B cell (primary cell): ENCODE measurements around the gene ZSCAN10. TPM values are rescaled to one million over a fixed set of nuclear protein-coding genes. Genes with fewer than 3 reads are reported as not detected.
"Not testable (repeated sequence)": the region's sequence is repeated elsewhere in the genome, so short reads cannot be mapped to it uniquely, and the experiment has no call there.

Experiments
- ATAC-seq: fragments of 200-7000 bp; cut with Tn5 transposase; one replicate; pipeline ENCODE4 v1.10.0; 2021; ENCODE audit warnings: low read depth, mild to moderate bottlenecking, moderate number of reproducible peaks, moderate library complexity
- CTCF ChIA-PET: fragments of 350-600 bp; sonication (Branson Sonifier 250); formaldehyde crosslinking; loops from one replicate; lab custom pipeline; 2021; ENCODE audit warnings: antibody characterized with exemption, inconsistent platforms; lab: Charles Lee
- POLR2A ChIA-PET: fragments of 350-600 bp; sonication (Branson Sonifier 250); formaldehyde crosslinking; loops from one replicate; lab custom pipeline; 2021; ENCODE audit warnings: antibody characterized with exemption; lab: Charles Lee
- DNase-seq: peaks from one replicate; pipeline ENCODE4 v3.0.0; 2013
- H2AFZ ChIP-seq: 2 replicates; pipeline ENCODE4 v1.6.1; 2012; ENCODE audit warnings: mild to moderate bottlenecking, low read depth, low read length; ENCODE audit not compliant: insufficient read depth, poor library complexity, severe bottlenecking
- H3K27ac ChIP-seq, 2 donors: 1 replicate in 1 of 2; 2 replicates in 1 of 2; pipeline ENCODE4 v1.5.1; 2012 to 2013; ENCODE audit warnings: low read length in 2 of 2, mild to moderate bottlenecking in 2 of 2, moderate library complexity in 1 of 2
- H3K27me3 ChIP-seq, 4 experiments: fragments of 200-600 bp in 1 of 4; sonication (generic) in 1 of 4; replicated peaks in 1 of 4; 1 replicate in 2 of 4; 2 replicates in 2 of 4; pipeline versions ENCODE4 v1.6.1 to v1.7.0; 2013 to 2016; ENCODE audit warnings: low read length in 3 of 4, mild to moderate bottlenecking in 2 of 4, mixed read lengths in 1 of 4, moderate library complexity in 1 of 4; ENCODE audit not compliant: insufficient read depth in 4 of 4, control insufficient read depth in 3 of 4; ENCODE audit errors: control extremely low read depth in 1 of 4
- H3K36me3 ChIP-seq, 2 experiments: replicated peaks in 1 of 2; 1 replicate in 1 of 2; 2 replicates in 1 of 2; pipeline versions ENCODE4 v1.6.1 to v1.7.1; 2013; ENCODE audit warnings: low read length in 1 of 2; ENCODE audit not compliant: insufficient read depth in 2 of 2, control insufficient read depth in 1 of 2; ENCODE audit errors: control extremely low read depth in 1 of 2, extremely low read depth in 1 of 2
- H3K4me1 ChIP-seq, 2 donors: fragments of 200-600 bp in 1 of 2; sonication (generic) in 1 of 2; 1 replicate in 1 of 2; 2 replicates in 1 of 2; pipeline versions ENCODE4 v1.5.1 to v1.6.1; 2013 to 2017; ENCODE audit warnings: low read length in 2 of 2; ENCODE audit not compliant: control insufficient read depth in 2 of 2, insufficient read depth in 2 of 2
- H3K4me2 ChIP-seq: replicated peaks from 2 replicates; pipeline ENCODE3; 2012; ENCODE audit warnings: mild to moderate bottlenecking, low read depth, low read length; ENCODE audit not compliant: poor library complexity, severe bottlenecking
- H3K4me3 ChIP-seq, 5 experiments: fragments of 200-600 bp in 1 of 5; sonication (generic) in 1 of 5; 1 replicate in 3 of 5; 2 replicates in 2 of 5; pipeline versions ENCODE4 v1.5.1 to v1.7.0; 2011 to 2016; ENCODE audit warnings: low read length in 4 of 5, mild to moderate bottlenecking in 4 of 5, low read depth in 2 of 5, control low read depth in 1 of 5, moderate library complexity in 1 of 5; ENCODE audit not compliant: insufficient read depth in 1 of 5; ENCODE audit errors: control extremely low read depth in 1 of 5, extremely low read depth in 1 of 5
- H3K79me2 ChIP-seq: fragments of 200-600 bp; sonication (generic); one replicate; pipeline ENCODE4 v1.6.0; 2016; ENCODE audit warnings: low read length; ENCODE audit not compliant: control insufficient read depth, insufficient read depth
- H3K9ac ChIP-seq: fragments of 200-600 bp; sonication (generic); 2 replicates; pipeline ENCODE4 v1.6.1; 2017; ENCODE audit warnings: mild to moderate bottlenecking, low read length, moderate library complexity
- H3K9me3 ChIP-seq, 3 donors: one replicate each; pipeline versions ENCODE4 v1.6.1 to v1.7.1; 2013; ENCODE audit warnings: low read length in 2 of 3; ENCODE audit not compliant: control insufficient read depth in 2 of 3, insufficient read depth in 1 of 3; ENCODE audit errors: control extremely low read depth in 1 of 3
- H4K20me1 ChIP-seq: 2 replicates; pipeline ENCODE4 v1.6.0; 2012; ENCODE audit warnings: mild to moderate bottlenecking, low read length; ENCODE audit not compliant: insufficient read depth, control insufficient read depth, poor library complexity, severe bottlenecking
- H3K27ac Mint-ChIP-seq: one replicate; pipeline ENCODE4 v1.8.0; 2021; ENCODE audit warnings: mixed read lengths
- H3K27me3 Mint-ChIP-seq: one replicate; pipeline ENCODE4 v1.8.0; 2021; ENCODE audit warnings: mixed read lengths
- H3K4me1 Mint-ChIP-seq: one replicate; pipeline ENCODE4 v1.8.0; 2021; ENCODE audit warnings: mixed read lengths
- H3K4me3 Mint-ChIP-seq: one replicate; pipeline ENCODE4 v1.8.0; 2021; ENCODE audit warnings: mixed read lengths
- H3K9me3 Mint-ChIP-seq: one replicate; pipeline ENCODE4 v1.8.0; 2022; ENCODE audit warnings: mixed read lengths; ENCODE audit not compliant: insufficient read depth
- CTCF ChIP-seq: fragments of 200-600 bp; IDR thresholded peaks from one replicate; pipeline ENCODE4 v1.8.0; 2022; ENCODE audit warnings: antibody characterized with exemption, mild to moderate bottlenecking
- EZH2 ChIP-seq: IDR thresholded peaks from 2 replicates; pipeline ENCODE4 v1.6.1; 2012; ENCODE audit warnings: borderline replicate concordance, low read depth, mild to moderate bottlenecking, moderate library complexity, low read length; ENCODE audit not compliant: insufficient read depth, poor library complexity, severe bottlenecking
- WGBS: methylation state at CpG from one replicate; pipeline ENCODE4 v1.1.5; 2013; ENCODE audit warnings: missing lambda C conversion rate; ENCODE audit not compliant: insufficient coverage; 5-methylcytosine and 5-hydroxymethylcytosine counted together
- intact Hi-C: fragments of 100-400 bp; cut with micrococcal nuclease; formaldehyde crosslinking; loops from one replicate; pipeline ENCODE4 v1.10.0; 2022
- polyA plus RNA-seq: library from polyadenylated mRNA; depleted of rRNA; stranded (reverse); fragments of >200 nt; gene quantifications from 2 replicates; pipeline ENCODE4 v1.2.3, GENCODE V29; 2012
- total RNA-seq, 2 donors: library from RNA; stranded (reverse); fragments of 120-200 nt in 1 of 2; gene quantifications; 1 replicate in 1 of 2; 2 replicates in 1 of 2; pipeline versions ENCODE4 v1.2.3 to v1.2.4, GENCODE V29; 2013 to 2022

ZSCAN10 gene
- total and polyA plus RNA-seq, 2 donors (not counting 1 experiment from before 2014, with no cell fraction given), result not detected

DNA sequence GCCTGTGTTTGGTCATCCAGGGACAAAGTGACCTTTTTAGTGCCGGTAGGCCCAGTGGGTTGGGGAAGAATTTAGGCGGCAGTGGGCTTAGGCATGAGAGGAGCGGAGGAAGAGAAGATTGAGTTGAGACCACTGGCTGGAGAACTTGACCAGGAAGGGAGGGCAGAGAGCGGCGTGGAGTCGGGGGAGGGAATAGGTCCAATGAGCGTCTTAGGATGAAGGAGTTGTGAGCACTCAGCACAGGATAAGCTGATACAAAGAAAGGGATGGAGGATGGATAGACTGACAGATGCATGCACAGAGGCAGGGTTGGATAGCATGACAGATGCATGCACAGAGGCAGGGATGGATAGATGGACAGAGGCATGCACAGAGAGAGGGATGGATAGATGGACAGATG, 25.6 kb downstream of the ZSCAN10 start:
- WGBS, result 91% methylated on average over 7 of the region's 7 CpGs
- no peaks in the 10 kb centered on the region for H3K36me3 ChIP-seq
- intact Hi-C loops, result no loop called here
- Mint-ChIP-seq H3K27ac (peak overlapping the region; percentile 85), H3K9me3 (no peaks in the 10 kb centered on the region), H3K27me3 (no peaks in the 10 kb centered on the region), H3K4me3 (peak overlapping the region; percentile 65), H3K4me1 (peaks cover 55% of the 10 kb centered on the region)
- H3K9me3 ChIP-seq, result peaks cover 0 to 17% (median 7%) of the 10 kb centered on the region in 3 donors
- no peak overlapping the region for H3K4me2 ChIP-seq
- peaks cover 39 to 41% of the 10 kb centered on the region in 2 donors for H3K4me1 ChIP-seq
- no peaks in the 10 kb centered on the region for H3K27me3 ChIP-seq
- H2AFZ ChIP-seq, result no peak overlapping the region
- ATAC-seq (no peak), DNase-seq (no peak)
- ChIA-PET CTCF (no interaction called here), POLR2A (no interaction called here)
- H4K20me1 ChIP-seq, result no peaks in the 10 kb centered on the region
- peaks cover 3% of the 10 kb centered on the region for H3K79me2 ChIP-seq
- no peak overlapping the region for H3K27ac ChIP-seq
- no peak overlapping the region for H3K4me3 ChIP-seq
- no peak overlapping the region for H3K9ac ChIP-seq
- TF ChIP-seq EZH2 (no peak), CTCF (no peak)

DNA sequence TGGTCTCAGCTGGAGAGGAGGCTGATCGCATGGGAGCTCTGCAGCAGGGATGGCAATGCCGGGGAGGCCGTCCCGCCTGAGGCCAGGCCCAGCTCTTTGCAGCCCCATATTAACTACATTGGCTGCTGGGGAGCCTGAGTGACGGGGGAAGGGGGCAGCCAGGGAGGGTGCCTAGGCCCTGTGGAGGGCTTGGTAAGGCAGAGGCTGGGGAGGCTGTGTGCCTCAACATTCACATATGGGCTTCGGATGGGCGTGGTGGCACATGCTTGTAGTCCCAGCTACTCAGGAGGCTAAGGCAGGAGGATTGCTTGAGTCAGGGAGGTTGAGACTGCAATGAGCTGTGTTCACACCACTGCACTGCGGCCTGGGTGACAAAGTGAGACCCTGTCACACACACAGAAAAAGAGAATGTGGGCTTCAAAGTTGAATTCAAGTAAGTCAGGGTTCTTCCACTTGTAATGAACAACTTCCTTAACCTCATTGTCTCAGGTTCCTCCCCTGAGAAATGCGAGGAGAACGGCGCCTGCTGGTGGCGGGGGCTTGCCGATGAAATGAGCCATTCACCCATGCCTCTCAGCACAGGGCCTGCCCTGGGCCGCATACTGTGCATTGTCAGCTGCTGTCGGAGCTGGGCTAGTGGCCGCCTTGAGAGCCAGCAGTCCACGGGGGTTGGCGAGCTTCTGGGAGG, 26.4 kb downstream of the ZSCAN10 start:
- H3K36me3 ChIP-seq, H3K9ac ChIP-seq, H3K79me2 ChIP-seq, H3K4me3 ChIP-seq, H3K27ac ChIP-seq, H3K4me3 Mint-ChIP-seq, ATAC-seq, DNase-seq, H2AFZ ChIP-seq, CTCF ChIA-PET, H3K4me2 ChIP-seq, H3K9me3 Mint-ChIP-seq, POLR2A ChIA-PET, intact Hi-C loops, H3K27me3 ChIP-seq, H4K20me1 ChIP-seq, H3K27me3 Mint-ChIP-seq: not testable (repeated sequence)
- WGBS, result 13% methylated on average over 6 of the region's 18 CpGs
- Mint-ChIP-seq H3K27ac (peak overlapping the region; percentile 85), H3K4me1 (peaks cover 50% of the 10 kb centered on the region)
- Histone ChIP-seq H3K4me1 (peaks cover 39 to 42% of the 10 kb centered on the region in 2 donors), H3K9me3 (peaks cover 0 to 17% (median 7%) of the 10 kb centered on the region in 3 donors)

GRCh38 chr16:3072148-3072547, 26.9 kb downstream of the ZSCAN10 start:
- ATAC-seq, H3K27me3 Mint-ChIP-seq, H3K27ac ChIP-seq, H4K20me1 ChIP-seq, POLR2A ChIA-PET, H3K9ac ChIP-seq, H3K79me2 ChIP-seq, H3K9me3 Mint-ChIP-seq, CTCF ChIA-PET, H3K4me3 ChIP-seq, H2AFZ ChIP-seq, DNase-seq, H3K36me3 ChIP-seq, H3K27me3 ChIP-seq, H3K4me2 ChIP-seq, intact Hi-C loops, H3K27ac Mint-ChIP-seq, H3K4me3 Mint-ChIP-seq: not testable (repeated sequence)
- H3K4me1 ChIP-seq, result peaks cover 39 to 44% of the 10 kb centered on the region in 2 donors
- whole genome bisulfite sequencing, result no CpG with 5 or more reads among the region's 4 CpGs
- H3K4me1 Mint-ChIP-seq, result peaks cover 48% of the 10 kb centered on the region
- H3K9me3 ChIP-seq, result peaks cover 0 to 13% (median 2%) of the 10 kb centered on the region in 3 donors
